Activated T-cell treated with anti-CD3 and anti-CD28 coated beads, Interleukin-2, amount 50 U/mL, for 4 hours (primary cell): ENCODE data around the gene SORCS2. TPM values are rescaled to one million over a fixed set of nuclear protein-coding genes. Genes with fewer than 3 reads are reported as not detected.
"Not testable (repeated sequence)": the region's sequence is repeated elsewhere in the genome, so short reads cannot be mapped to it uniquely, and the experiment has no call there.

Experiments
- ATAC-seq, 2 donors: fragments of 200-7000 bp; cut with Tn5 transposase; one replicate each; pipeline ENCODE4 v1.10.0; 2021
- DNase-seq: peaks from one replicate; pipeline ENCODE4 v3.0.0-alpha.2; 2020
- H3K27me3 Mint-ChIP-seq: one replicate; pipeline ENCODE4 v1.8.0; 2021; ENCODE audit warnings: low read depth, mixed read lengths
- H3K36me3 Mint-ChIP-seq: one replicate; pipeline ENCODE4 v1.8.0; 2022; ENCODE audit warnings: mixed read lengths; ENCODE audit not compliant: insufficient read depth
- H3K4me1 Mint-ChIP-seq: one replicate; pipeline ENCODE4 v1.8.0; 2021; ENCODE audit warnings: low read depth, mixed read lengths
- H3K4me3 Mint-ChIP-seq: one replicate; pipeline ENCODE4 v1.8.0; 2021; ENCODE audit warnings: mild to moderate bottlenecking, moderate library complexity, mixed read lengths
- H3K9me3 Mint-ChIP-seq: one replicate; pipeline ENCODE4 v1.8.0; 2021; ENCODE audit warnings: mixed read lengths
- total RNA-seq, 3 donors: library from RNA; stranded (reverse); gene quantifications; one replicate each; pipeline ENCODE4 v1.2.1, GENCODE V29; 2021

SORCS2 gene
- total RNA-seq, 3 donors from 2014 or later, result 0.18 to 0.43 TPM; not detected in 1

GRCh38 chr4:7156328-7156727, 36.0 kb upstream of the SORCS2 start:
- H3K27me3 Mint-ChIP-seq, result peaks cover 25% of the 10 kb centered on the region
- H3K36me3 Mint-ChIP-seq, result no peaks in the 10 kb centered on the region
- no peak overlapping the region for H3K4me3 Mint-ChIP-seq
- DNase-seq (no peak), ATAC-seq (no peak)
- no peaks in the 10 kb centered on the region for H3K9me3 Mint-ChIP-seq
- H3K4me1 Mint-ChIP-seq, result no peaks in the 10 kb centered on the region

GRCh38 chr4:7156761-7157488, 35.4 kb upstream of the SORCS2 start:
- H3K27me3 Mint-ChIP-seq, result peaks cover 25% of the 10 kb centered on the region
- H3K9me3 Mint-ChIP-seq, result no peaks in the 10 kb centered on the region
- H3K4me3 Mint-ChIP-seq, result no peak overlapping the region
- no peak for DNase-seq
- H3K36me3 Mint-ChIP-seq, result no peaks in the 10 kb centered on the region
- H3K4me1 Mint-ChIP-seq, result no peaks in the 10 kb centered on the region
- ATAC-seq, result no peak

- H3K27me3 Mint-ChIP-seq, result peaks cover 25% of the 10 kb centered on the region
- H3K4me3 Mint-ChIP-seq, result no peak overlapping the region
Observed at GRCh38 chr4:7157666-7158065, 34.7 kb upstream of the SORCS2 start.

GRCh38 chr4:7158081-7158750, 34.1 kb upstream of the SORCS2 start:
- DNase-seq, result no peak
- no peak for ATAC-seq
- Mint-ChIP-seq H3K27me3 (peaks cover 20% of the 10 kb centered on the region), H3K4me3 (no peak overlapping the region), H3K36me3 (no peaks in the 10 kb centered on the region), H3K9me3 (no peaks in the 10 kb centered on the region), H3K4me1 (no peaks in the 10 kb centered on the region)

More at GRCh38 chr4:7157666-7158065, 34.7 kb upstream of the SORCS2 start:
- Mint-ChIP-seq H3K4me1 (no peaks in the 10 kb centered on the region), H3K36me3 (no peaks in the 10 kb centered on the region), H3K9me3 (no peaks in the 10 kb centered on the region)
- DNase-seq (no peak), ATAC-seq (no peak)

- peaks cover 20% of the 10 kb centered on the region for H3K27me3 Mint-ChIP-seq
- ATAC-seq (no peak), DNase-seq (no peak)
- H3K36me3 Mint-ChIP-seq, result no peaks in the 10 kb centered on the region
- no peaks in the 10 kb centered on the region for H3K9me3 Mint-ChIP-seq
- no peak overlapping the region for H3K4me3 Mint-ChIP-seq
- no peaks in the 10 kb centered on the region for H3K4me1 Mint-ChIP-seq
Observed at GRCh38 chr4:7158991-7159390, 33.3 kb upstream of the SORCS2 start.

- Mint-ChIP-seq H3K36me3 (no peaks in the 10 kb centered on the region), H3K4me3 (no peak overlapping the region), H3K4me1 (no peaks in the 10 kb centered on the region), H3K27me3 (peaks cover 20% of the 10 kb centered on the region), H3K9me3 (no peaks in the 10 kb centered on the region)
- ATAC-seq (no peak), DNase-seq (no peak)
Observed at GRCh38 chr4:7159923-7160322, 32.4 kb upstream of the SORCS2 start.

- H3K36me3 Mint-ChIP-seq, result no peaks in the 10 kb centered on the region
- no peaks in the 10 kb centered on the region for H3K4me1 Mint-ChIP-seq
- H3K4me3 Mint-ChIP-seq, result no peak overlapping the region
- ATAC-seq (no peak), DNase-seq (no peak)
- H3K27me3 Mint-ChIP-seq, result peaks cover 19% of the 10 kb centered on the region
- no peaks in the 10 kb centered on the region for H3K9me3 Mint-ChIP-seq
Observed at GRCh38 chr4:7160439-7160838, 31.9 kb upstream of the SORCS2 start.

GRCh38 chr4:7160951-7161440, 31.3 kb upstream of the SORCS2 start:
- H3K4me1 Mint-ChIP-seq, result no peaks in the 10 kb centered on the region
- DNase-seq (no peak), ATAC-seq (no peak)
- H3K36me3 Mint-ChIP-seq, result no peaks in the 10 kb centered on the region
- H3K27me3 Mint-ChIP-seq, result peaks cover 15% of the 10 kb centered on the region
- H3K4me3 Mint-ChIP-seq, result no peak overlapping the region
- no peaks in the 10 kb centered on the region for H3K9me3 Mint-ChIP-seq

GRCh38 chr4:7161721-7162214, 30.6 kb upstream of the SORCS2 start:
- DNase-seq, result no peak
- Mint-ChIP-seq H3K4me1 (no peaks in the 10 kb centered on the region), H3K36me3 (no peaks in the 10 kb centered on the region), H3K27me3 (peaks cover 8% of the 10 kb centered on the region), H3K4me3 (no peak overlapping the region), H3K9me3 (no peaks in the 10 kb centered on the region)
- ATAC-seq, result no peak

GRCh38 chr4:7165056-7165873, 27.1 kb upstream of the SORCS2 start:
- not testable (repeated sequence) for H3K27me3 Mint-ChIP-seq, H3K9me3 Mint-ChIP-seq, H3K36me3 Mint-ChIP-seq, H3K4me3 Mint-ChIP-seq, H3K4me1 Mint-ChIP-seq, DNase-seq, ATAC-seq

GRCh38 chr4:7165874-7166201, 26.5 kb upstream of the SORCS2 start:
- DNase-seq (no peak), ATAC-seq (no peak)
- H3K4me3 Mint-ChIP-seq, result no peak overlapping the region
- H3K36me3 Mint-ChIP-seq, result no peaks in the 10 kb centered on the region
- H3K4me1 Mint-ChIP-seq, result peaks cover 6% of the 10 kb centered on the region
- no peaks in the 10 kb centered on the region for H3K9me3 Mint-ChIP-seq
- no peaks in the 10 kb centered on the region for H3K27me3 Mint-ChIP-seq

- Mint-ChIP-seq H3K9me3 (no peaks in the 10 kb centered on the region), H3K4me3 (no peak overlapping the region)
- ATAC-seq, result no peak
Observed at GRCh38 chr4:7166237-7166636, 26.1 kb upstream of the SORCS2 start.

GRCh38 chr4:7166981-7167700, 25.2 kb upstream of the SORCS2 start:
- DNase-seq, result no peak

More at GRCh38 chr4:7166237-7166636, 26.1 kb upstream of the SORCS2 start:
- Mint-ChIP-seq H3K36me3 (no peaks in the 10 kb centered on the region), H3K27me3 (no peaks in the 10 kb centered on the region), H3K4me1 (peaks cover 6% of the 10 kb centered on the region)
- DNase-seq, result no peak

GRCh38 chr4:7167706-7168105, 24.6 kb upstream of the SORCS2 start:
- Mint-ChIP-seq H3K9me3 (no peaks in the 10 kb centered on the region), H3K27me3 (peaks cover 3% of the 10 kb centered on the region), H3K36me3 (no peaks in the 10 kb centered on the region), H3K4me3 (no peak overlapping the region), H3K4me1 (peaks cover 6% of the 10 kb centered on the region)
- DNase-seq (no peak), ATAC-seq (no peak)

More at GRCh38 chr4:7166981-7167700, 25.2 kb upstream of the SORCS2 start:
- H3K27me3 Mint-ChIP-seq, result peaks cover 3% of the 10 kb centered on the region
- H3K4me1 Mint-ChIP-seq, result peaks cover 6% of the 10 kb centered on the region
- no peak for ATAC-seq
- no peaks in the 10 kb centered on the region for H3K9me3 Mint-ChIP-seq
- H3K36me3 Mint-ChIP-seq, result no peaks in the 10 kb centered on the region
- H3K4me3 Mint-ChIP-seq, result no peak overlapping the region
